CD4-positive, CD25-positive, alpha-beta regulatory T cell (primary cell): ENCODE results near the gene KCNB1. TPM values are rescaled to one million over a fixed set of nuclear protein-coding genes. Genes with fewer than 3 reads are reported as not detected.

Experiments used
- ATAC-seq, 2 donors: fragments of 150-1000 bp; cut with Tn5 transposase; one replicate each; pipeline ENCODE4 v1.10.0; 2021; ENCODE audit warnings: low read depth in 2 of 2, moderate number of reproducible peaks in 2 of 2, moderate library complexity in 1 of 2
- DNase-seq, 3 donors: peaks; one replicate each; pipeline versions ENCODE4 v3.0.0 to v3.0.0-alpha.2; 2012 to 2022; ENCODE audit warnings: mixed read lengths in 1 of 3
- H3K27ac ChIP-seq: one replicate; pipeline ENCODE4 v1.7.0; 2013; ENCODE audit warnings: mild to moderate bottlenecking, low read length; ENCODE audit not compliant: insufficient read depth, poor library complexity, severe bottlenecking
- H3K27me3 ChIP-seq: one replicate; pipeline ENCODE4 v1.7.0; 2013; ENCODE audit warnings: low read length; ENCODE audit not compliant: control insufficient read depth, insufficient read depth
- H3K36me3 ChIP-seq: one replicate; pipeline ENCODE4 v1.7.0; 2013; ENCODE audit warnings: mild to moderate bottlenecking, low read length, moderate library complexity; ENCODE audit not compliant: control insufficient read depth, insufficient read depth
- H3K4me1 ChIP-seq: 2 replicates; pipeline ENCODE4 v1.7.0; 2013; ENCODE audit warnings: mild to moderate bottlenecking, low read length; ENCODE audit not compliant: insufficient read depth, control insufficient read depth, poor library complexity, severe bottlenecking
- H3K4me3 ChIP-seq: one replicate; pipeline ENCODE4 v1.7.0; 2013; ENCODE audit warnings: low read depth, mild to moderate bottlenecking, low read length, moderate library complexity
- H3K9me3 ChIP-seq, 2 experiments: 1 replicate in 1 of 2; 2 replicates in 1 of 2; pipeline ENCODE4 v1.7.0; 2013; ENCODE audit warnings: low read length in 2 of 2, mild to moderate bottlenecking in 1 of 2, moderate library complexity in 1 of 2; ENCODE audit not compliant: control insufficient read depth in 2 of 2
- H3K27ac Mint-ChIP-seq, 3 donors: one replicate each; pipeline ENCODE4 v1.8.0; 2020 to 2022; ENCODE audit warnings: mild to moderate bottlenecking in 3 of 3, mixed read lengths in 3 of 3, moderate library complexity in 2 of 3
- H3K27me3 Mint-ChIP-seq: one replicate; pipeline ENCODE4 v1.8.0; 2022; ENCODE audit warnings: mild to moderate bottlenecking, mixed read lengths
- H3K36me3 Mint-ChIP-seq: one replicate; pipeline ENCODE4 v1.8.0; 2020; ENCODE audit warnings: mixed read lengths
- H3K4me1 Mint-ChIP-seq, 4 donors: one replicate each; pipeline ENCODE4 v1.8.0; 2020 to 2022; ENCODE audit warnings: mixed read lengths in 4 of 4, mild to moderate bottlenecking in 1 of 4
- H3K4me3 Mint-ChIP-seq, 4 donors: one replicate each; pipeline ENCODE4 v1.8.0; 2020 to 2022; ENCODE audit warnings: mild to moderate bottlenecking in 4 of 4, mixed read lengths in 4 of 4, moderate library complexity in 3 of 4
- H3K9me3 Mint-ChIP-seq, 7 donors: one replicate each; pipeline ENCODE4 v1.8.0; 2020 to 2022; ENCODE audit warnings: mixed read lengths in 7 of 7, mild to moderate bottlenecking in 3 of 7, moderate library complexity in 2 of 7
- polyA plus RNA-seq, 4 donors: library from polyadenylated mRNA; unstranded; fragments of 300-500 nt; fragmentation: Illumina TruSeq; gene quantifications; one replicate each; pipeline ENCODE4 v1.2.3, GENCODE V29; 2021
- total RNA-seq: library from RNA; stranded (reverse); gene quantifications from one replicate; pipeline ENCODE4 v1.2.3, GENCODE V29; 2022

KCNB1 gene
- total and polyA plus RNA-seq, 5 donors from 2014 or later, result 0.02 to 0.05 TPM; not detected in 3

DNA sequence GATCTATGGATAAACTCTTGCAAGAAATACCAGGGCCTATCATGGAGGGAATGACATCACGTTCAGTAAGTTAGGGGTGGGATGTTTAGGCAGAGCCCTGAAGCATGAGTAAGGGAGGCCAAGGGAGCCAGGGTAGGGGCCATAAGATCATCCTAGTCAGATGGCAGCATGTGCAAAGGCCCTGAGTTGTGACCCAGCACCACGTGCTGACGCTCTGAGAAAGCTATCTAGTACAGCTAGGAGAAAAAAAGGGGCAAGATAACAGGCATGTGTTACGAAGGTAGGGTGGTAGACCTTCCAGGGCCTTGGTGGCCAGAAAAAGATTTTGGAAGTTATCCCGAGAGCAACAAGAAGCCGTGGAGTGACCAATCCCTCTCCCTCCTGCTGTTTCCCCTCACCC, 22.3 kb downstream of the KCNB1 start:
- Mint-ChIP-seq H3K27ac (no peak overlapping the region), H3K27me3 (peaks cover 13% of the 10 kb centered on the region), H3K4me3 (no peak overlapping the region), H3K9me3 (peaks cover 0 to 2% (median 0%) of the 10 kb centered on the region in 7 donors), H3K36me3 (no peaks in the 10 kb centered on the region), H3K4me1 (no peaks in the 10 kb centered on the region)
- Histone ChIP-seq H3K4me1 (no peaks in the 10 kb centered on the region), H3K27me3 (no peaks in the 10 kb centered on the region), H3K9me3 (no peaks in the 10 kb centered on the region), H3K27ac (no peak overlapping the region), H3K36me3 (no peaks in the 10 kb centered on the region), H3K4me3 (no peak overlapping the region)
- DNase-seq (no peak), ATAC-seq (no peak)

GRCh38 chr20:49459684-49460083, 22.8 kb downstream of the KCNB1 start:
- ATAC-seq, result no peak
- no peak overlapping the region for H3K4me3 ChIP-seq

DNA sequence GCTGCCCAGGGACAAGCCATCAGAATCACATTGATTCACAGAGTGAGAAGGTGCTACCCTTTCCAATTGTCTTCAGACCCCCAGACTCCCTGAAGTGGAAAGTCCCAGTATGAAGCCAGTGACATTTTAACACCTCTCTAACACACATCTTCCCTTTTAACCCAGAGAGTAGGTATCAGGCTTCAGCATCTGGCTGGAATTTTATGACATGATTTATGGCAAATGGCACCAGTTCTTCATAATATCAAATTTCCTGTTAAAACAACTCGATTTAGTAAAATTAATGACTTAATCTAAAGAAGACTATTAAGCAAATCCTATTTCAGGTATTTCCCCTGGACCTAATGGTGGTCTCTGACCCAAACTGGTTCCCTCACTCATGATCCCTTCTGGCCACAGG, 25.0 kb downstream of the KCNB1 start:
- H3K4me1 ChIP-seq, result no peaks in the 10 kb centered on the region
- H3K36me3 ChIP-seq, result no peaks in the 10 kb centered on the region
- no peak overlapping the region for H3K4me3 ChIP-seq
- Mint-ChIP-seq H3K4me3 (no peak overlapping the region), H3K9me3 (peaks cover 0 to 3% (median 0%) of the 10 kb centered on the region in 7 donors), H3K36me3 (no peaks in the 10 kb centered on the region), H3K27me3 (peaks cover 9% of the 10 kb centered on the region), H3K4me1 (no peaks in the 10 kb centered on the region), H3K27ac (no peak overlapping the region)
- H3K9me3 ChIP-seq, result no peaks in the 10 kb centered on the region
- DNase-seq (no peak), ATAC-seq (no peak)
- no peaks in the 10 kb centered on the region for H3K27me3 ChIP-seq
- no peak overlapping the region for H3K27ac ChIP-seq

More at GRCh38 chr20:49459684-49460083, 22.8 kb downstream of the KCNB1 start:
- H3K27ac Mint-ChIP-seq, result no peak overlapping the region
- H3K4me1 Mint-ChIP-seq, result no peaks in the 10 kb centered on the region
- Histone ChIP-seq H3K27ac (no peak overlapping the region), H3K9me3 (no peaks in the 10 kb centered on the region), H3K27me3 (no peaks in the 10 kb centered on the region), H3K4me1 (no peaks in the 10 kb centered on the region), H3K36me3 (no peaks in the 10 kb centered on the region)
- peaks cover 13% of the 10 kb centered on the region for H3K27me3 Mint-ChIP-seq
- DNase-seq, result no peak
- no peak overlapping the region for H3K4me3 Mint-ChIP-seq
- no peaks in the 10 kb centered on the region for H3K36me3 Mint-ChIP-seq
- H3K9me3 Mint-ChIP-seq, result peaks cover 0 to 2% (median 0%) of the 10 kb centered on the region in 7 donors

- Mint-ChIP-seq H3K36me3 (no peaks in the 10 kb centered on the region), H3K27ac (no peak overlapping the region), H3K9me3 (peaks cover 0 to 3% (median 0%) of the 10 kb centered on the region in 7 donors), H3K4me1 (no peaks in the 10 kb centered on the region), H3K4me3 (no peak overlapping the region), H3K27me3 (peaks cover 9% of the 10 kb centered on the region)
- H3K4me3 ChIP-seq, result no peak overlapping the region
- no peak for DNase-seq
- H3K9me3 ChIP-seq, result no peaks in the 10 kb centered on the region
- H3K27ac ChIP-seq, result no peak overlapping the region
- no peaks in the 10 kb centered on the region for H3K4me1 ChIP-seq
- H3K27me3 ChIP-seq, result no peaks in the 10 kb centered on the region
- no peak for ATAC-seq
- no peaks in the 10 kb centered on the region for H3K36me3 ChIP-seq
Measured at GRCh38 chr20:49456646-49457045, 25.8 kb downstream of the KCNB1 start.

DNA sequence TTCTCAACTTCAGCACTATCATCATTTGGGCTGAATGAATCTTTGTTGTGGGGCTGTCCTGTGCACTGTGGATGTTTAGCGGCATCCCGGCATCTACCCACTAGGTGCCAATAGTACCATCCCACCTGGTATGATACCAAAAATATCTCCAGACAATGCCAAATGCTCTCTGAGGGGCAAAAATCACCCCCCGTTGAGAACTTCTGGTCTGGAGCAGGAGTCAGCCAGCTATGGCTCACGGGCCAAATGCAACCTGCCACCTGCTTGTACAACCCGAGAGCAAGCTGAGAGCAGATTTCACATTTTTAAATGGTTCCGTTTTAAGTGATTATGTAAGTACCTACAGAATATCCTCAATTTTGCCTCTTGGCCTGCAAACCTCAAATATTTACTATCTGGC, 26.8 kb downstream of the KCNB1 start:
- H3K4me1 Mint-ChIP-seq, result no peaks in the 10 kb centered on the region
- H3K27me3 ChIP-seq, result no peaks in the 10 kb centered on the region

GRCh38 chr20:49452011-49452482, 30.4 kb downstream of the KCNB1 start:
- no peak overlapping the region for H3K27ac Mint-ChIP-seq
- peaks cover 0 to 1% (median 0%) of the 10 kb centered on the region in 7 donors for H3K9me3 Mint-ChIP-seq
- H3K4me1 Mint-ChIP-seq, result no peaks in the 10 kb centered on the region
- H3K4me1 ChIP-seq, result no peaks in the 10 kb centered on the region
- H3K36me3 Mint-ChIP-seq, result no peaks in the 10 kb centered on the region
- no peak overlapping the region for H3K4me3 ChIP-seq
- no peak overlapping the region for H3K4me3 Mint-ChIP-seq
- H3K27me3 ChIP-seq, result no peaks in the 10 kb centered on the region
- no peaks in the 10 kb centered on the region for H3K9me3 ChIP-seq
- no peak for ATAC-seq
- no peak overlapping the region for H3K27ac ChIP-seq
- DNase-seq, result no peak
- H3K27me3 Mint-ChIP-seq, result peaks cover 27% of the 10 kb centered on the region
- no peaks in the 10 kb centered on the region for H3K36me3 ChIP-seq

More for the DNA sequence above, 26.8 kb downstream of the KCNB1 start:
- H3K36me3 Mint-ChIP-seq, result no peaks in the 10 kb centered on the region
- Histone ChIP-seq H3K9me3 (no peaks in the 10 kb centered on the region), H3K36me3 (no peaks in the 10 kb centered on the region), H3K27ac (no peak overlapping the region), H3K4me3 (no peak overlapping the region), H3K4me1 (no peaks in the 10 kb centered on the region)
- H3K27ac Mint-ChIP-seq, result no peak overlapping the region
- ATAC-seq, result no peak
- H3K9me3 Mint-ChIP-seq, result peaks cover 0 to 3% (median 0%) of the 10 kb centered on the region in 7 donors
- H3K27me3 Mint-ChIP-seq, result peaks cover 15% of the 10 kb centered on the region
- no peak for DNase-seq
- no peak overlapping the region for H3K4me3 Mint-ChIP-seq

DNA sequence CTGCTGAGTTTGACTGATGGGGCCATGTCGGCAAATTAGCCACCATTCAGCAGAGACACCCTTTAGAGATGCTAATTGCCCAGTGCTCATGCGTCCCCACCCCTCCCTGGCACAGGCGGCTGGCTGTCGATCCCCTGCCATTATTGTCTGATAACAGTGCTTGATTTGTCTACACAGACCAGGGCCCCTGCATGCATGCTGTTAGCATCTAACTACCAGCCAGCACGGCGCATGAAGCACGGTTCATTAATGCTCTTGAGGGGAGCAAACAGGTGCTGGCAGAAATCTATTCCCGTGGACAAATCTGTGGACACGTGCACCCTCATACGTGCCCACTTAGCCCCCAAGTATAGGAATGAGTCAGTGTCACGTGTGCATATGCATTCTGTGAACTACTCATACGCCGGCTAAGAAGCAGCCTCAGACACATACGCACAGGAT, 32.2 kb downstream of the KCNB1 start:
- no peak overlapping the region for H3K27ac Mint-ChIP-seq
- H3K36me3 Mint-ChIP-seq, result no peaks in the 10 kb centered on the region
- H3K9me3 ChIP-seq, result no peaks in the 10 kb centered on the region
- H3K9me3 Mint-ChIP-seq, result peaks cover 0 to 1% (median 0%) of the 10 kb centered on the region in 7 donors
- no peak for DNase-seq
- no peaks in the 10 kb centered on the region for H3K4me1 ChIP-seq
- peaks cover 23% of the 10 kb centered on the region for H3K27me3 Mint-ChIP-seq
- no peak for ATAC-seq
- H3K27me3 ChIP-seq, result no peaks in the 10 kb centered on the region
- no peak overlapping the region for H3K27ac ChIP-seq
- no peaks in the 10 kb centered on the region for H3K36me3 ChIP-seq
- H3K4me3 ChIP-seq, result no peak overlapping the region
- H3K4me1 Mint-ChIP-seq, result no peaks in the 10 kb centered on the region
- H3K4me3 Mint-ChIP-seq, result no peak overlapping the region

DNA sequence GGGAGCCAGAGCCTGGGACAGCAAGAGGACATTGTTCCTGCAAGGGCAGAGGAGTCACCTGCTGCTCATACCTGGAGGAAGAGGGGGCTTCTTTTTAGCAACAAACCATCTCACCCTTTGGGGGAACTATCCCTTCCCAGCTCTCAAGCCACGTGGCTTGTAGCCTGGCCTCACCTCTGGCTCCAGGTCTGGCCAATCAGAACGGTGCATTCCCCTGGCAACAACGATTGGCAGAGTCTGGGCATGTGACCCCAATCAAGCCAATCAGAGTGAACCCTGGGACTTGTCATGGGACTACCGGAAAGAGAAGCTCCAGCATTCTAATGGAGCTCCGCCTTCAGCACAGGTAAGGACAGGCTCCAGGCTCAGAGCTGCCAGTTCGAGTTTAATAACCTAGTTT, 33.6 kb downstream of the KCNB1 start:
- Mint-ChIP-seq H3K27me3 (peaks cover 26% of the 10 kb centered on the region), H3K4me1 (no peaks in the 10 kb centered on the region), H3K4me3 (no peak overlapping the region), H3K36me3 (no peaks in the 10 kb centered on the region), H3K9me3 (no peaks in the 10 kb centered on the region), H3K27ac (no peak overlapping the region)
- no peak for DNase-seq
- Histone ChIP-seq H3K36me3 (no peaks in the 10 kb centered on the region), H3K27ac (no peak overlapping the region), H3K27me3 (peaks cover 7% of the 10 kb centered on the region), H3K4me3 (no peak overlapping the region), H3K4me1 (no peaks in the 10 kb centered on the region), H3K9me3 (no peaks in the 10 kb centered on the region)
- ATAC-seq, result no peak
